ENCODE results near the gene SFTPA2. TPM values are rescaled to one million over a fixed set of nuclear protein-coding genes. Genes with fewer than 3 reads are reported as not detected.
"Not testable (repeated sequence)": the region's sequence is repeated elsewhere in the genome, so short reads cannot be mapped to it uniquely, and the experiment has no call there.

Gene SFTPA2
- total RNA-seq, 3 donors from 2014 or later, result 0.98 TPM; not detected in 2

- intact Hi-C loops (cut with DNase I; ENCODE audit: low total_unique reads), result no loop called here
- Histone ChIP-seq H3K4me3 (no peak overlapping the region), H3K4me1 (no peaks in the 10 kb centered on the region), H3K27ac (no peak overlapping the region), H3K27me3 (peaks cover 0 to 5% of the 10 kb centered on the region in 2 donors), H3K36me3 (no peaks in the 10 kb centered on the region), H3K9me3 (no peaks in the 10 kb centered on the region)
- no peak for DNase-seq (ENCODE audit: low spot score in 2 of 2)
- TF ChIP-seq POLR2AphosphoS5 (IDR thresholded peaks at IDR 0.05) (no peak), POLR2A (IDR thresholded peaks at IDR 0.05) (no peak)
- TF ChIP-seq, protein P1, sequence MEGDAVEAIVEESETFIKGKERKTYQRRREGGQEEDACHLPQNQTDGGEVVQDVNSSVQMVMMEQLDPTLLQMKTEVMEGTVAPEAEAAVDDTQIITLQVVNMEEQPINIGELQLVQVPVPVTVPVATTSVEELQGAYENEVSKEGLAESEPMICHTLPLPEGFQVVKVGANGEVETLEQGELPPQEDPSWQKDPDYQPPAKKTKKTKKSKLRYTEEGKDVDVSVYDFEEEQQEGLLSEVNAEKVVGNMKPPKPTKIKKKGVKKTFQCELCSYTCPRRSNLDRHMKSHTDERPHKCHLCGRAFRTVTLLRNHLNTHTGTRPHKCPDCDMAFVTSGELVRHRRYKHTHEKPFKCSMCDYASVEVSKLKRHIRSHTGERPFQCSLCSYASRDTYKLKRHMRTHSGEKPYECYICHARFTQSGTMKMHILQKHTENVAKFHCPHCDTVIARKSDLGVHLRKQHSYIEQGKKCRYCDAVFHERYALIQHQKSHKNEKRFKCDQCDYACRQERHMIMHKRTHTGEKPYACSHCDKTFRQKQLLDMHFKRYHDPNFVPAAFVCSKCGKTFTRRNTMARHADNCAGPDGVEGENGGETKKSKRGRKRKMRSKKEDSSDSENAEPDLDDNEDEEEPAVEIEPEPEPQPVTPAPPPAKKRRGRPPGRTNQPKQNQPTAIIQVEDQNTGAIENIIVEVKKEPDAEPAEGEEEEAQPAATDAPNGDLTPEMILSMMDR (IDR thresholded peaks at IDR 0.05), result no peak
Observed at GRCh38 chr10:79561257-79561656, 1.1 kb upstream of the SFTPA2 start.

DNA sequence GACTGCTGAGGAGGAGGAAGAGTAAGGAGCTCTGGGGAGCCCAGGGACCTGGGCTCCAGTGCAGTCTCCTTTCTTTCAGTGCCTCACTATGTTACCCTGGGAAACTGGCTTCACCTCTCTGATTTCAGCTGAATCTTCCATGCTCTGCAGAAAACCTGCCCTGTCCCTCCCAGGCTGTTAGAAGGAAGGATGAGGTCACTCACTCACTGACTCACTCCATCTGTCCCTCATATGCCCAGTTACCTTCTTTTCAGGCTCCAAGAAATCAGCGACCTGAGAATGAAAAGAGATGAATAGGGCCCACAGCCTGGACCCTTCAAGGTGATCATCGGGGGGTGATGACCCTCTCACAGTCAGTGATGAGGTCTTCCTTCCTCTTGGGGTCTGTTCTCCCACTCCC, 481 bp downstream of the SFTPA2 start:
- H3K4me1 ChIP-seq, result no peaks in the 10 kb centered on the region
- intact Hi-C loops (cut with DNase I; ENCODE audit: low total_unique reads), result no loop called here
- no peak overlapping the region for H3K4me3 ChIP-seq
- no peaks in the 10 kb centered on the region for H3K36me3 ChIP-seq
- no peaks in the 10 kb centered on the region for H3K9me3 ChIP-seq
- no peak overlapping the region for H3K27ac ChIP-seq
- TF ChIP-seq POLR2A (IDR thresholded peaks at IDR 0.05) (no peak), POLR2AphosphoS5 (IDR thresholded peaks at IDR 0.05) (no peak)
- TF ChIP-seq, protein P1 (IDR thresholded peaks at IDR 0.05), result no peak
- no peak for DNase-seq (ENCODE audit: low spot score in 2 of 2)
- H3K27me3 ChIP-seq, result peaks cover 0 to 5% of the 10 kb centered on the region in 2 donors

GRCh38 chr10:79556961-79557360, 3.2 kb downstream of the SFTPA2 start:
- intact Hi-C loops (cut with DNase I; ENCODE audit: low total_unique reads); H3K4me1 ChIP-seq; H3K27ac ChIP-seq: not testable (repeated sequence)

GRCh38 chr10:79555354-79556309, 4.6 kb downstream of the SFTPA2 start:
- H3K4me3 ChIP-seq, result no peak overlapping the region
- intact Hi-C loops (cut with DNase I; ENCODE audit: low total_unique reads), result no loop called here
- no peaks in the 10 kb centered on the region for H3K36me3 ChIP-seq
- TF ChIP-seq, protein P1 (IDR thresholded peaks at IDR 0.05), result no peak
- TF ChIP-seq POLR2AphosphoS5 (IDR thresholded peaks at IDR 0.05) (no peak), POLR2A (IDR thresholded peaks at IDR 0.05) (no peak)
- no peaks in the 10 kb centered on the region for H3K27me3 ChIP-seq
- H3K4me1 ChIP-seq, result no peaks in the 10 kb centered on the region
- no peak for DNase-seq (ENCODE audit: low spot score in 2 of 2)
- no peaks in the 10 kb centered on the region for H3K9me3 ChIP-seq
- no peak overlapping the region for H3K27ac ChIP-seq

More at GRCh38 chr10:79556961-79557360, 3.2 kb downstream of the SFTPA2 start:
- H3K4me3 ChIP-seq; H3K9me3 ChIP-seq; H3K27me3 ChIP-seq; H3K36me3 ChIP-seq; DNase-seq (ENCODE audit: low spot score in 2 of 2): not testable (repeated sequence)

- H3K4me3 ChIP-seq, result no peak overlapping the region
- DNase-seq (ENCODE audit: low spot score in 2 of 2), result no peak
- no peaks in the 10 kb centered on the region for H3K4me1 ChIP-seq
- TF ChIP-seq, protein P1 (IDR thresholded peaks at IDR 0.05), result no peak
- no peak for TF ChIP-seq POLR2AphosphoS5 (IDR thresholded peaks at IDR 0.05)
- no peak for TF ChIP-seq POLR2A (IDR thresholded peaks at IDR 0.05)
- H3K27me3 ChIP-seq, result no peaks in the 10 kb centered on the region
- no peak overlapping the region for H3K27ac ChIP-seq
- no peaks in the 10 kb centered on the region for H3K9me3 ChIP-seq
- H3K36me3 ChIP-seq, result no peaks in the 10 kb centered on the region
- intact Hi-C loops (cut with DNase I; ENCODE audit: low total_unique reads), result no loop called here
Observed at GRCh38 chr10:79552143-79552542, 8.1 kb downstream of the SFTPA2 start.
